Activated CD8-positive, alpha-beta memory T cell treated with anti-CD3 and anti-CD28 coated beads, Interleukin-2, amount 50 U/mL, for 48 hours (primary cell): ENCODE data around the gene SSPN.

Experiments
- DNase-seq: peaks from one replicate; pipeline ENCODE4 v3.0.0-alpha.2; 2020

Gene SSPN

GRCh38 chr12:26195250-26195640 is at the start of gene SSPN:
Gene SSPN, plus strand, starts transcription at chr12:26195573. Its CDS starts 100 bp downstream, at chr12:26195673.
- DNase-seq = peak; percentile 52

- no peak for DNase-seq
Measured at GRCh38 chr12:26148291-26148690, 47.1 kb upstream of the SSPN start.

- no peak for DNase-seq
Measured at GRCh38 chr12:26149968-26150500, 45.3 kb upstream of the SSPN start.

GRCh38 chr12:26150736-26151450 is 44.5 kb upstream of the SSPN start:
- DNase-seq = no peak

- no peak for DNase-seq
Measured at GRCh38 chr12:26152507-26153102, 42.8 kb upstream of the SSPN start.

GRCh38 chr12:26153421-26154154 is 41.8 kb upstream of the SSPN start:
- DNase-seq = no peak

- DNase-seq = no peak
Measured at GRCh38 chr12:26156201-26156871, 39.0 kb upstream of the SSPN start.

- DNase-seq = no peak
Measured at GRCh38 chr12:26157001-26157400, 38.4 kb upstream of the SSPN start.

- DNase-seq = no peak
Measured at GRCh38 chr12:26158078-26158764, 37.2 kb upstream of the SSPN start.

GRCh38 chr12:26162174-26162573 is 33.2 kb upstream of the SSPN start:
- no peak for DNase-seq

- no peak for DNase-seq
Measured at GRCh38 chr12:26162905-26163304, 32.5 kb upstream of the SSPN start.

GRCh38 chr12:26164118-26164517 is 31.3 kb upstream of the SSPN start:
- DNase-seq = no peak

GRCh38 chr12:26172013-26172412 is 23.4 kb upstream of the SSPN start:
- DNase-seq = no peak

GRCh38 chr12:26172539-26172938 is 22.8 kb upstream of the SSPN start:
- DNase-seq = no peak

GRCh38 chr12:26172946-26173552 is 22.3 kb upstream of the SSPN start:
- no peak for DNase-seq

GRCh38 chr12:26176725-26177124 is 18.6 kb upstream of the SSPN start:
- DNase-seq = no peak

- no peak for DNase-seq
Measured at GRCh38 chr12:26177283-26177682, 18.1 kb upstream of the SSPN start.

- no peak for DNase-seq
Measured at GRCh38 chr12:26179826-26180225, 15.5 kb upstream of the SSPN start.

- no peak for DNase-seq
Measured at GRCh38 chr12:26182377-26182776, 13.0 kb upstream of the SSPN start.

- no peak for DNase-seq
Measured at GRCh38 chr12:26185532-26186320, 9.6 kb upstream of the SSPN start.
